ENCODE results near the gene ID1. TPM values are rescaled to one million over a fixed set of nuclear protein-coding genes. Genes with fewer than 3 reads are reported as not detected.

The ID1 gene
- total RNA-seq, 1 experiment from 2014 or later = 360 TPM

DNA sequence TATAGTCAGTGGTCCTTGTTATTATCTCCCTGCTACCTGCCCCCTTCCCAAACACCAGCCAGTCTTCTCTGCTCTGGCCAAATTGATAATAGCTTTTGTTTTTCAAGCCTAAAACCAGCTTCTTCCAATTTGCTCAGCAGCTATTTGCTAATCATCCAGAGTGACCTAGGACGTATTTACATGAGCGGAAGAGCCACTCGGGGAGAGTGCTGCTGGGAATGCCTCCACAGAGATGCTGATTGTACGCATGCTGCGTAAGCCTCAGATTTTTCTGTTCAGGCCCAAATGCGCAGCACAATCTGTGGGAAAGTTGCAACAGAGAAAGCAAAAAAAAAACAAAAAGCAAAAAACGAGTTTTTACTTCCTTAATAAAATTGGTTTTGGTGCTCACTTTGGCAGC is 24.4 kb upstream of the ID1 start:
- Histone ChIP-seq H3K18ac (ENCODE audit: insufficient read length, low read depth, low read length) (no peak overlapping the region), H3T11ph (ENCODE audit: low read length) (no peak overlapping the region), H4K8ac (replicated peaks; ENCODE audit: insufficient read length, low read depth, low read length) (no peak overlapping the region), H4K20me1 (ENCODE audit: control insufficient read depth, insufficient read depth, insufficient read length) (no peaks in the 10 kb centered on the region), H3K9ac (ENCODE audit: extremely low read depth, insufficient read length, low read length) (no peak overlapping the region), H4K91ac (ENCODE audit: insufficient read length, low read depth, low read length) (no peak overlapping the region), H3K23ac (ENCODE audit: insufficient read length, low read depth, low read length) (no peak overlapping the region), H3K79me2 (ENCODE audit: insufficient read depth, low read length) (no peaks in the 10 kb centered on the region), H3K14ac (ENCODE audit: insufficient read depth, low read length) (no peak overlapping the region), H2BK5ac (ENCODE audit: insufficient read length, low read length) (no peak overlapping the region), H2AK5ac (ENCODE audit: insufficient read length, low read length) (no peak overlapping the region), H2BK15ac (ENCODE audit: low read depth, low read length) (no peak overlapping the region), H3K9me3 (ENCODE audit: control insufficient read depth, low read depth, low read length) (no peaks in the 10 kb centered on the region), H3K23me2 (ENCODE audit: insufficient read length, low read depth, low read length, poor library complexity, severe bottlenecking) (no peaks in the 10 kb centered on the region), H2AFZ (ENCODE audit: low read length) (no peak overlapping the region), H3K56ac (ENCODE audit: insufficient read length, low read depth, low read length) (no peak overlapping the region), H3K4me1 (ENCODE audit: insufficient read depth, low read length) (no peaks in the 10 kb centered on the region), H2BK12ac (ENCODE audit: insufficient read length, low read depth, low read length) (no peak overlapping the region), H3K4me2 (ENCODE audit: insufficient read depth, insufficient read length, low read length) (no peak overlapping the region), H3K27me3 (ENCODE audit: insufficient read depth, low read length) (no peaks in the 10 kb centered on the region), H4K5ac (ENCODE audit: insufficient read length, low read depth, low read length) (no peak overlapping the region), H3K79me1 (ENCODE audit: insufficient read depth, low read depth, low read length, poor library complexity, severe bottlenecking) (no peaks in the 10 kb centered on the region), H2BK20ac (ENCODE audit: low read depth, low read length, poor library complexity, severe bottlenecking) (no peak overlapping the region), H3K27ac (ENCODE audit: insufficient read length, low read depth, low read length) (no peak overlapping the region), H2BK120ac (ENCODE audit: low read depth, low read length, poor library complexity, severe bottlenecking) (no peak overlapping the region), H3K4ac (ENCODE audit: low read depth, low read length) (no peak overlapping the region)
- TF ChIP-seq, protein P1, sequence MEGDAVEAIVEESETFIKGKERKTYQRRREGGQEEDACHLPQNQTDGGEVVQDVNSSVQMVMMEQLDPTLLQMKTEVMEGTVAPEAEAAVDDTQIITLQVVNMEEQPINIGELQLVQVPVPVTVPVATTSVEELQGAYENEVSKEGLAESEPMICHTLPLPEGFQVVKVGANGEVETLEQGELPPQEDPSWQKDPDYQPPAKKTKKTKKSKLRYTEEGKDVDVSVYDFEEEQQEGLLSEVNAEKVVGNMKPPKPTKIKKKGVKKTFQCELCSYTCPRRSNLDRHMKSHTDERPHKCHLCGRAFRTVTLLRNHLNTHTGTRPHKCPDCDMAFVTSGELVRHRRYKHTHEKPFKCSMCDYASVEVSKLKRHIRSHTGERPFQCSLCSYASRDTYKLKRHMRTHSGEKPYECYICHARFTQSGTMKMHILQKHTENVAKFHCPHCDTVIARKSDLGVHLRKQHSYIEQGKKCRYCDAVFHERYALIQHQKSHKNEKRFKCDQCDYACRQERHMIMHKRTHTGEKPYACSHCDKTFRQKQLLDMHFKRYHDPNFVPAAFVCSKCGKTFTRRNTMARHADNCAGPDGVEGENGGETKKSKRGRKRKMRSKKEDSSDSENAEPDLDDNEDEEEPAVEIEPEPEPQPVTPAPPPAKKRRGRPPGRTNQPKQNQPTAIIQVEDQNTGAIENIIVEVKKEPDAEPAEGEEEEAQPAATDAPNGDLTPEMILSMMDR (conservative IDR thresholded peaks at IDR 0.05) = no peak
- H3K36me3 Mint-ChIP-seq (ENCODE audit: insufficient read depth in 1 of 3, low read depth in 3 of 3) = peaks cover 7 to 19% (median 17%) of the 10 kb centered on the region in 3 experiments
- peaks cover 58% of the 10 kb centered on the region in 2 experiments for H3K4me1 Mint-ChIP-seq
- no peak for DNase-seq
- peak overlapping the region; percentile 94 to 99 (median 99) for H3K27ac Mint-ChIP-seq
- H3K4me3 Mint-ChIP-seq = peak overlapping the region in 1 of 2 experiments; percentile 50; a peak in 3 of 5 replicates
- WGBS (ENCODE audit: extremely low coverage, insufficient read length, low lambda C conversion rate) = no CpG with 5 or more reads among the region's 7 CpGs
- no peaks in the 10 kb centered on the region; the same call in 1 of the 2 replicates for H3K27me3 Mint-ChIP-seq (ENCODE audit: low read depth)
- peaks cover 2 to 3% of the 10 kb centered on the region in 2 experiments; a peak in 3 of 5 replicates for H3K9me3 Mint-ChIP-seq
